ENCODE results near the gene RALGDS. TPM values are rescaled to one million over a fixed set of nuclear protein-coding genes. Genes with fewer than 3 reads are reported as not detected.
A peak's percentile ranks its signal among the peaks of the same experiment; 100 is the strongest.

The RALGDS gene
- total RNA-seq, 1 donor from 2014 or later = 64.8 TPM

DNA sequence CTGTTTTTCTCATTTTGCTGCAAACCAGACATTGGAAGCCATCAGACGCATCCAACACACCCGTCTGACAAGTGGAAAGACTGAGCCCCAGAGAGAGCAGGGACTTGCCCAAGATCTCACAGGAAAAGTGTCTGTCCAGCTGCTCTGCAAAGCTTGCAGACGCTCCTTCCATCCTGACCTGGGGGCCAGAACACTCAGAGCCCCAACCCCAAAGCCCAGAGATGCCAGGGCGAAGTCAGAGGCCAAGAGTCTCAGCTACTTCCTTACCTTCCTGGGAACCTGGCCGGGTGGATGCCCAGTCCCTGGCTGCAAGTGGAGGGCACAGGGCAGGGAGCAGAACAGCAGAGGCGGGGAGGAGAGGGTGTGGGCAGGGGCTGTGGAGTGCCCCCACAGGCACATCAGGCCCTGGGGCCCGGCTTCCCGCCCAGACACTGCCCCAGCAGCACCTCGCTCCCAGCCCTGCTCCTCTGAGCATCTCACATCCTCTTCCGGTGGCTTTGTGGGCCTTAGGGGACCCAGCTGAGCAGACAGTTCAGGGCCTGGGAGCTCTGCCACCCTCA lies 9.7 kb upstream of the RALGDS start:
- Mint-ChIP-seq H3K36me3 (no peaks in the 10 kb centered on the region), H3K9me3 (no peaks in the 10 kb centered on the region), H3K4me1 (ENCODE audit: unreplicated experiment) (peaks cover 20% of the 10 kb centered on the region), H3K27me3 (no peaks in the 10 kb centered on the region), H3K27ac (no peak overlapping the region), H3K4me3 (no peak overlapping the region)
- TF ChIP-seq, protein P1, sequence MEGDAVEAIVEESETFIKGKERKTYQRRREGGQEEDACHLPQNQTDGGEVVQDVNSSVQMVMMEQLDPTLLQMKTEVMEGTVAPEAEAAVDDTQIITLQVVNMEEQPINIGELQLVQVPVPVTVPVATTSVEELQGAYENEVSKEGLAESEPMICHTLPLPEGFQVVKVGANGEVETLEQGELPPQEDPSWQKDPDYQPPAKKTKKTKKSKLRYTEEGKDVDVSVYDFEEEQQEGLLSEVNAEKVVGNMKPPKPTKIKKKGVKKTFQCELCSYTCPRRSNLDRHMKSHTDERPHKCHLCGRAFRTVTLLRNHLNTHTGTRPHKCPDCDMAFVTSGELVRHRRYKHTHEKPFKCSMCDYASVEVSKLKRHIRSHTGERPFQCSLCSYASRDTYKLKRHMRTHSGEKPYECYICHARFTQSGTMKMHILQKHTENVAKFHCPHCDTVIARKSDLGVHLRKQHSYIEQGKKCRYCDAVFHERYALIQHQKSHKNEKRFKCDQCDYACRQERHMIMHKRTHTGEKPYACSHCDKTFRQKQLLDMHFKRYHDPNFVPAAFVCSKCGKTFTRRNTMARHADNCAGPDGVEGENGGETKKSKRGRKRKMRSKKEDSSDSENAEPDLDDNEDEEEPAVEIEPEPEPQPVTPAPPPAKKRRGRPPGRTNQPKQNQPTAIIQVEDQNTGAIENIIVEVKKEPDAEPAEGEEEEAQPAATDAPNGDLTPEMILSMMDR (conservative IDR thresholded peaks at IDR 0.05) = no peak
- no peak for DNase-seq (ENCODE audit: extremely low spot score, unreplicated experiment)

DNA sequence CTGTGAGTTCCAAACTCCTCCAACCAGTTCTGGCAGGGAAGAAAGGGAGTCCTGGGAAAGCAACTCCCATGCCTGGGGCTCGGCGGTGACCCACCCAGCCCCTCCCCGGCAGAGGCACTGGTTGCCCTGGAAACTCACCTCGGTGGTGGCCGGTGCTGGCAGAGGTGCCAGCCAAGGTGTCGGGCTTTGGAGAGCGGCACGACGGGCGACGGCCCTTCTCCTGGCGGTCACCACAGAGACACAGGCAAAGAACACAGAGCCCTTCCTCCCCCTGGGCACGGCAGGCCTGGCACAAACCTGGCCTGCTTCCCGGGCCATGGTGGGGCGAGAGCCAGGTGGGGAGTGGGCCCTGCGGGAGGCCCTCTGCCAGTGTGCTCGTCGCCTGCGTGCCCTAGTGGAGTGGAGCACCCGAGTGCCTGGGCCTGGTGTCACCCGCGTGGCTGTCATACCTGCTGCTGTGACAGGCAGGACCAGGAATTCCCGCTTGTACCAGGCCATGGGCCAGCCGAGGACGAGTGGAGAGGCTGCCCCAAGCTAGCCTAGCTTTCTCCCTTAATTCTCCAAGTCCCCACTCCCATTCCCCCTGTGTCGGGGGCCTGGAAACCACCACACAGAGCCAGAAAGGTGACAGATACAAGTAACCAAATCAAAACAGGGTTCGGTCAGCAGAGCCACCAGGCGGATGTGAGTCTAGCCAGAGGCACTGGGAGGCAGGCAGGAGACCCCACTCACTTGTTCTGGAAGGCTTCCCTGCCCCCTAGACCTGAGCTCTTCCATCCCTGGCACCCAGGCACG lies 8.2 kb upstream of the RALGDS start:
- no peaks in the 10 kb centered on the region for H3K9me3 Mint-ChIP-seq
- H3K36me3 Mint-ChIP-seq = no peaks in the 10 kb centered on the region
- H3K4me1 Mint-ChIP-seq (ENCODE audit: unreplicated experiment) = peaks cover 13% of the 10 kb centered on the region
- TF ChIP-seq, protein P1 (conservative IDR thresholded peaks at IDR 0.05) = no peak
- peak overlapping the region; percentile 70 for H3K27ac Mint-ChIP-seq
- no peaks in the 10 kb centered on the region for H3K27me3 Mint-ChIP-seq
- DNase-seq (ENCODE audit: extremely low spot score, unreplicated experiment) = no peak
- no peak overlapping the region for H3K4me3 Mint-ChIP-seq

DNA sequence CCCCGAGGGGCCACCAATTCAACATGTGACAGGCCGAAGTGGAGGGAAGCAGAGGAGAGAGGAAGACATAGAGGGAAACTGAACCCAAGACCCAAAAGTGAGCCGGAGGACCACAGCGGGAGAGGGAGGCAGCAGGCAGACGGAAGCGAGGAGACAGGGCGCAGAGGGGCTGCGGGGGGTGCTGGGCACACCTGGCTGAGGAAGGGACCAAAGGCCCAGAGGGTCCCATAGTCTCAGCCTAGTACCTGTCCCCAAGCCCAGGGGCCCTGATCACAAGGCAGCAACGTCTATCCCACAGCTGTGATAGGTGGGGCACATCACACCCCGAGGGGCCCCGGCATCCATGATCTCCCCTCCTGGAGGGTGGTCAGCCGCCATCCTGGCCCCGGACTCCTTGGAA lies 7.1 kb upstream of the RALGDS start:
- no peaks in the 10 kb centered on the region for H3K9me3 Mint-ChIP-seq
- DNase-seq (ENCODE audit: extremely low spot score, unreplicated experiment) = no peak
- H3K4me3 Mint-ChIP-seq = no peak overlapping the region
- TF ChIP-seq, protein P1 (conservative IDR thresholded peaks at IDR 0.05) = no peak
- H3K36me3 Mint-ChIP-seq = no peaks in the 10 kb centered on the region
- H3K27ac Mint-ChIP-seq = no peak overlapping the region
- H3K4me1 Mint-ChIP-seq (ENCODE audit: unreplicated experiment) = peaks cover 14% of the 10 kb centered on the region
- H3K27me3 Mint-ChIP-seq = no peaks in the 10 kb centered on the region

DNA sequence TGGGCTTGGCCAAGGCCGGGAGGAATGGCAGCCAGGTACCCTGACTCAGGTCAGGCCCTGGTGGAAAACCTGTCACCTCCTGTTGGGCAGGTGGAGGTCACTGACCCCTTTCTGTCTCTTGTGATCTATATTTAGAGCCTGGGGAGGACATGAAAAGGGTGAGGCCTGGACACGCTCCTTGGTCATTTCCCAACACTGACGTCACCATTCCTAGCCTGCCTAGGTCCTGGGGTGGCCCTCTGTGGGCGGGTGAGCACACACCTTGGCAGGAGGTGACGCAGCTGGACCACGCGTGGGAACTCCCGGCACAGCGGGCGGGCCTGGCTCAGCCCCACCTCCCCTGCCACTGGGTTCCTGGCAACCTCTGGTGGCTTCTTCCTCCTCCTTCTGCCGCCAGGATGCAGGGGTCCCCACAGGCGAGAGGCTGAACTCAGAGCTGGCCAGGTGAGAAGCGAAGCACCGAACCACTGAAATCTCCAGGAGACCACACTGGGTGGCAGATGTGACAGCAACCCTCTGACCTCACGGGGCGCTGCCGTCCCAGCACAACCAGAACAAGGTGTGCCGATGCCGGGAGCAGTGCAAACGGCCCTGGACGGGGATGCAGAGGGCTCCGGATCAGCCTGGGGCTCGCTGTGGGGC lies 6.4 kb upstream of the RALGDS start:
- Mint-ChIP-seq H3K4me1 (ENCODE audit: unreplicated experiment) (peaks cover 21% of the 10 kb centered on the region), H3K36me3 (no peaks in the 10 kb centered on the region), H3K27ac (peak overlapping the region; percentile 43), H3K27me3 (no peaks in the 10 kb centered on the region), H3K9me3 (no peaks in the 10 kb centered on the region), H3K4me3 (no peak overlapping the region)
- DNase-seq (ENCODE audit: extremely low spot score, unreplicated experiment) = no peak
- TF ChIP-seq, protein P1 (conservative IDR thresholded peaks at IDR 0.05) = no peak

DNA sequence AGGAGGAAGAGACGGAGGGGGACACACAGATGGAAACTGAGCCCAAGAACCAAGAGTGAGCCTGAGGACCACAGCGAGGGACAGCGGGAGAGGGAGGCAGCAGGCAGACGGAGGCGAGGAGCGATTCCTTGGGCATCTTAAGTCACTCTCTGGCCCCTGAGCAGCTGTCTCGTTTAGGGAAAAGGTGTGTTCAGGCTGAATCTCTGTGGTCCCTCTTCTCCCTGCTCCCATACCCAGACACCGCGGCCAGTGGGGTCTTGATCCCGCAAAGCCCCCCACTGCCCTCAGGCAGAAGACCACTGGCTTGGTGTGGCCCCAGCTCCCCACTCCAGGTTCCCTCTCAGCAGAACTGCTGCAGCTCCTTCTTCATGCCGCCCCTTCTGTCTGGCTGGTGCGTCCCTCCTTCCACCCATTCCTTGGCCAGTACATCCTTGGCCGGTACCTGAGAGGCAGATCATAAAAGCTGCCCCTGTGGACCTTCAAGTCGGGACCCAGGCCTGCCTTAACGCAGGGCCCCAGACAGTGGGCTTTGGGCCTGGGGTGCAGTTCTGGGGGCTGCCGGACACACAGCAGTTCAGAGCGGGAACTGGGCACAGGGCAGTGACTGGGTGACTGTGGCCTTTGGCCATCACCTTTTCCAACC lies 5.8 kb upstream of the RALGDS start:
- Mint-ChIP-seq H3K36me3 (no peaks in the 10 kb centered on the region), H3K27me3 (no peaks in the 10 kb centered on the region), H3K4me3 (no peak overlapping the region), H3K4me1 (ENCODE audit: unreplicated experiment) (peaks cover 27% of the 10 kb centered on the region), H3K9me3 (no peaks in the 10 kb centered on the region), H3K27ac (peak overlapping the region; percentile 48)
- TF ChIP-seq, protein P1 (conservative IDR thresholded peaks at IDR 0.05) = no peak
- no peak for DNase-seq (ENCODE audit: extremely low spot score, unreplicated experiment)
